ENCODE measurements around the gene FBP2. TPM values are rescaled to one million over a fixed set of nuclear protein-coding genes. Genes with fewer than 3 reads are reported as not detected.

Gene FBP2
- 2.2 TPM for polyA plus RNA-seq (2012; ENCODE audit: insufficient read depth, insufficient read length, low read depth)

DNA sequence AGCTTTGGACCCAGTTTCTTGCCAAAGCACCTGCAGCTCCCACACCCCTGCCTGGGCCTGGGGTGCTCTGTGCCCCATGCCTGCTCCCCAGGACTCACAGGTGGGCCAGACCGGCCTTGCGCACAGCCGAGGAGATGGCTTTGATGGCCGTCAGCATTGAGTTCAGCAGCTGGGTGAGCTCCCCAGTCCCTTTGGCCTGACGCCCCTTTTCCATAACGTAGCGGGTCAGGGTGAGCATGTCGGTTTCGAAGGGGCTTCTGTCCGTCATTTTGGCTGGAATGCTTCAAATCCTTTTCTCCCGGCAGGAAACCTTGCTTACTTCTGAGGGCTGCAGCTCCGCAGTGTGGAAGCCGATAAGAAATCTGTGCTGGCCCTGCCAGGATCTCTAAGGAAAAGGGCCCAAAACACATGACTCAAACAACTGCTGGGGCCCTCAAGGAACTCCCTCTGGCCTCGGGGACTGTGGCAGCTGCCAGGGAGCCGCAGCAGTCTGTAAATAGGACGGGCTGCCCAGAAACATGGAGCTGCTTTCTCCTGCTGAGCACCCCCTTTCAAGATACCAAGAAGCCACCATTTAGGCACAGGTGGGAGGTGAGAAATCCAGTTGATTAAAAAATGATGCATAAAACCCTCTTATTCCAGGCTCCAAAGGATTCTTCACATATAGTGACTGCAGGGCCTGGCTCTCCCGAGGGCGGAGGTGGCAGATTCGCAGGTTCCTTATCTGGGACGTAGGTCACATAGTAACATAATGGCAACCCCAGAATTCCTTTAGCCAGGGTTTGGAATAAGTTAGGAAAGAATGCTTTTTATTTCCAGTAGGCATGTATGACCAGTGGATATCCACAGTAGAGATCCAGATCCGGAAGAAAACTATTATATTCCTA is at the start of gene FBP2:
Gene FBP2, minus strand, starts transcription at position 366 of the 887 bp plus-strand sequence. Its CDS starts 98 bp downstream, at position 268.
- no peak for DNase-seq

DNA sequence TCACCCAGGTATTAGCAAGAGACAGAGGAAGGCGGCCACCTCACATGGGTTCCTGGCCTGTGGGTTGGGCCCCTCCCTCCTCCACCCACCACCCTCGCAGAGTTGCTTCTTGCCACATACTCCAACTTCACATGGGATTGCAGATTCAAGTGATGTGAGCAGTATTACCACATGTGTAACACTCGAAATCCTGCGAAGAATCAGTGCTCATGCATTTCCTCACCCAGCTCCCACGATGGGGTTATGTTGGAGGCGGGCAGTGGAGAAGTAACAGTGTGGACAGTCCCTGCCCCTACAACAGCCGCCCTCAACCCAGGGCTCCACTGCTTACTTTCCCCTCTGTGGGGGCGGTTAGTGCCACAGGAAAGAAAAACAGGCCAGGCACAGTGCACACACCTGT is 49.6 kb upstream of the FBP2 start:
- no peaks in the 10 kb centered on the region for H3K27me3 ChIP-seq
- H3K4me1 ChIP-seq: no peaks in the 10 kb centered on the region; the same call in 1 of the 2 replicates
- no peak overlapping the region for H3K4me3 ChIP-seq (ENCODE audit: low read depth, low read length)
- no peaks in the 10 kb centered on the region for H3K36me3 ChIP-seq
- TF ChIP-seq, protein P1, sequence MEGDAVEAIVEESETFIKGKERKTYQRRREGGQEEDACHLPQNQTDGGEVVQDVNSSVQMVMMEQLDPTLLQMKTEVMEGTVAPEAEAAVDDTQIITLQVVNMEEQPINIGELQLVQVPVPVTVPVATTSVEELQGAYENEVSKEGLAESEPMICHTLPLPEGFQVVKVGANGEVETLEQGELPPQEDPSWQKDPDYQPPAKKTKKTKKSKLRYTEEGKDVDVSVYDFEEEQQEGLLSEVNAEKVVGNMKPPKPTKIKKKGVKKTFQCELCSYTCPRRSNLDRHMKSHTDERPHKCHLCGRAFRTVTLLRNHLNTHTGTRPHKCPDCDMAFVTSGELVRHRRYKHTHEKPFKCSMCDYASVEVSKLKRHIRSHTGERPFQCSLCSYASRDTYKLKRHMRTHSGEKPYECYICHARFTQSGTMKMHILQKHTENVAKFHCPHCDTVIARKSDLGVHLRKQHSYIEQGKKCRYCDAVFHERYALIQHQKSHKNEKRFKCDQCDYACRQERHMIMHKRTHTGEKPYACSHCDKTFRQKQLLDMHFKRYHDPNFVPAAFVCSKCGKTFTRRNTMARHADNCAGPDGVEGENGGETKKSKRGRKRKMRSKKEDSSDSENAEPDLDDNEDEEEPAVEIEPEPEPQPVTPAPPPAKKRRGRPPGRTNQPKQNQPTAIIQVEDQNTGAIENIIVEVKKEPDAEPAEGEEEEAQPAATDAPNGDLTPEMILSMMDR (IDR thresholded peaks at IDR 0.05; ENCODE audit: low read depth, low read length): no peak
- no peaks in the 10 kb centered on the region for H3K9me3 ChIP-seq
- no peak for DNase-seq

More for the DNA sequence above, at the start of gene FBP2:
- Histone ChIP-seq H3K4me1 (no peaks in the 10 kb centered on the region), H3K9me3 (no peaks in the 10 kb centered on the region), H3K27me3 (no peaks in the 10 kb centered on the region), H3K4me3 (ENCODE audit: low read depth, low read length) (no peak within 1 kb of the TSS), H3K36me3 (no peaks in the 10 kb centered on the region)
- TF ChIP-seq, protein P1 (IDR thresholded peaks at IDR 0.05; ENCODE audit: low read depth, low read length): no peak

DNA sequence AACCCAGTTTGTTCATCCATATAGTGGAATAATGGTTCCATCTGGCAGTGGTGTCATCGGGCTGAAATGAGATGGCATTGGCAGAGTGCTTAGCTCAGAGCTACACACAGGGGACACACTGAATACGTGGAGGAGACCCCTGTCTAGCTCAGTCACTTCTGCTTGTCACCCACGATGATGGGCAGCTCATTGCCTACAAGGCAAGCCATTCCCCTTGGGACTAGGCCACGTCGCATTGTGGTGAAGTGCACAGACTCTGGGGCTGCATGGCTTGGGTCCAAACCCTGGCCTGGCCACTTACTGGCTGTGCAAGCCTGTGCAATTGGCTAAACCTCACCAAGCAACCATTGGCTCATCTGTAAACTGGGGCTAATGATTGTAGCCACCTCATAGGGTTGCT is 48.9 kb upstream of the FBP2 start:
- H3K27me3 ChIP-seq: no peaks in the 10 kb centered on the region
- H3K9me3 ChIP-seq: no peaks in the 10 kb centered on the region
- DNase-seq: peak; percentile 31
- H3K4me3 ChIP-seq (ENCODE audit: low read depth, low read length): no peak overlapping the region
- H3K36me3 ChIP-seq: no peaks in the 10 kb centered on the region
- H3K4me1 ChIP-seq: no peaks in the 10 kb centered on the region; the same call in 1 of the 2 replicates
- TF ChIP-seq, protein P1 (IDR thresholded peaks at IDR 0.05; ENCODE audit: low read depth, low read length): no peak

DNA sequence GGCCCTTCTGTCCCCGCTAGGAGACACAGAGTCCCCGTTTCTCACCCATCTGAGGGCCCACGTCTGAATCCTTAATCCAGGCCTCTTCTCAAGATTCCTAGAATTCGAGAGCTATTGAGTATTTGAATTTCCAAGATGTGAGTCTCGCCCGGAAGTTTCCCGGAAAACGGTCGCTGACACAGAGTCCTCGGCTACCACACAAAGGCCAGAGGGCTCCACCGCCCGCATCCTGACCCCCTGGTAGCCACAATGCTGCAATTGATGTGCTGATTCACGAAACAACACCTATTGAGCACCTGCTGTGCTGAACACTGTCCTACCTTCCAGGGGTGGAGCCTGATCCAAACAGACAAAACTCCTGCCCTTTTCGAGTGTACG is 46.4 kb upstream of the FBP2 start:
- no peak for DNase-seq
- TF ChIP-seq, protein P1 (IDR thresholded peaks at IDR 0.05; ENCODE audit: low read depth, low read length): no peak
- Histone ChIP-seq H3K36me3 (no peaks in the 10 kb centered on the region), H3K4me3 (ENCODE audit: low read depth, low read length) (no peak overlapping the region), H3K9me3 (no peaks in the 10 kb centered on the region), H3K27me3 (no peaks in the 10 kb centered on the region), H3K4me1 (no peaks in the 10 kb centered on the region; the same call in 1 of the 2 replicates)

DNA sequence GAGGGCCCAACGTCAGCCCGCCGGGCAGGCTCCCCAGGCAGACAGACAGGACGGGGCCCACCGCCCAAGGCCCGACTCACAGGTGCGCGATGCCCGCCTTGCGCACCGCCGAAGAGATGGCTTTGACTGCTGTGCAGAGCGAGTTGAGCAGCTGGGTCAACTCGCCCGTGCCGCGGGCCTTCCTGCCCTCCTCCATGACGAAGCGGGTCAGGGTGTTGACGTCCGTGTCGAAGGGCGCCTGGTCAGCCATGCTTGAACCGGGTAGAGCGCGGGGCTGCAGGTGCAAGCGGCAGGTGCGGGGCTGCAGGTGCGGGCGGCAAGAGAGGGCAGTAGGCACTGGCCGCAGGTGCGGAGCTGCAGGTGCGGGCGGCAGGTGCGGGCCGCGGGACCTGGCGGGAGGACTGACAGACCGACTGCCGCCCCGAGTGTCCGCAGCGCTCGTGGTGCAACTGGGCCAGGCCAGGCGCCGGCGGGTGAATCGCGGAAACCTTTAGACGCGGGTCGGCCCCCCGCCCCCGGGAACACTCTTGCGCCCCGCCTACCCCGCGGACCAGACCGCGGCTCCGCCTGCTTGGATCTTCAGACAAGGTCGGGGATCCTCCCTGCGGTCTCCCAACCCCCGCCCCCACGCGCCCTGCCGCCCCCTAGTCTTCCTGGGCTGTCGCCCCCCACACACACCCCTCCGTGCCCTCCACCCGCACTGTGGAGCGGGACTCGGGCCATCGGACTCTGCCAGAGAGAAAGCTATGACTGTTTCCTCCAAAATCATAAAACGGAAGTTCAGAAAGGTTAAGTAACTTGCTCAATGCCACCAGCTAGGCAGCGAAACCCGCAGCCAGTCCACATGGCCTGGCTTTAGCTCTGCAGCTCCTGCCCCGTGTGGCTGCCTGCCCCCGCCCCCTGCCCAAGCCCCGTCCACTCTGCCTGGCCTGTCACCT is 45.7 kb upstream of the FBP2 start, which contains the start of gene FBP1:
Gene FBP1, minus strand, starts transcription at position 458 of the 938 bp plus-strand sequence. Its CDS starts 208 bp downstream, at position 250.
- no peaks in the 10 kb centered on the region for H3K36me3 ChIP-seq
- H3K4me3 ChIP-seq (ENCODE audit: low read depth, low read length): no peak within 1 kb of the TSS
- no peaks in the 10 kb centered on the region; the same call in 1 of the 2 replicates for H3K4me1 ChIP-seq
- DNase-seq: no peak
- no peaks in the 10 kb centered on the region for H3K9me3 ChIP-seq
- no peaks in the 10 kb centered on the region for H3K27me3 ChIP-seq
- TF ChIP-seq, protein P1 (IDR thresholded peaks at IDR 0.05; ENCODE audit: low read depth, low read length): no peak
